NCI-H2196 treated with DMSO at 0.1 percent for 48 hours (cell line): Measurements from ENCODE around the gene PEX11B.

Experiments
- DNase-seq: peaks from one replicate; lab custom pipeline; 2025; ENCODE audit not compliant: unreplicated experiment; lab: John Stamatoyannopoulos, UW

The PEX11B gene

GRCh38 chr1:145874646-145875045, 43.9 kb downstream of the PEX11B start:
- DNase-seq = no peak

- no peak for DNase-seq
These were observed 46.3 kb downstream of the PEX11B start for GRCh38 chr1:145871994-145872924.

GRCh38 chr1:145868232-145868631, 50.3 kb downstream of the PEX11B start:
- DNase-seq = no peak

- DNase-seq = no peak
These were observed 55.1 kb downstream of the PEX11B start for GRCh38 chr1:145863282-145864018.
